ENCODE measurements around the gene NUP214.

NUP214 gene

GRCh38 chr9:131181091-131181681 lies 55.8 kb downstream of the NUP214 start (continued):
- TF ChIP-seq ZNF704 (tag by site-specific recombination; IDR thresholded peaks at IDR 0.05) (no peak), GLI2 (tag by site-specific recombination; IDR thresholded peaks at IDR 0.05; ENCODE audit: borderline replicate concordance, low read depth) (no peak), BCL11B (tag by site-specific recombination; IDR thresholded peaks at IDR 0.05; ENCODE audit: low read depth) (no peak), ZNF449 (tag by site-specific recombination; IDR thresholded peaks at IDR 0.05) (no peak), ATF2 (tag by site-specific recombination; IDR thresholded peaks at IDR 0.05; ENCODE audit: low read depth) (no peak), ZNF544 (tag by site-specific recombination; IDR thresholded peaks at IDR 0.05) (no peak)

- Histone ChIP-seq H3K36me3 (ENCODE audit: control insufficient read depth in 2 of 2, insufficient read depth in 1 of 2, low read length in 2 of 2) (peaks cover 0 to 61% of the 10 kb centered on the region in 2 experiments; a peak in 1 of 3 replicates), H3K4me1 (ENCODE audit: control insufficient read depth, insufficient read depth, low read length) (no peaks in the 10 kb centered on the region), H3K9me3 (ENCODE audit: control insufficient read depth, insufficient read depth, low read depth, low read length) (no peaks in the 10 kb centered on the region), H3K27ac (ENCODE audit: extremely low read depth, low read depth, low read length) (no peak overlapping the region), H3K4me3 (ENCODE audit: low read depth, low read length) (no peak overlapping the region)
- TF ChIP-seq AEBP2 (tag by site-specific recombination; IDR thresholded peaks at IDR 0.05; ENCODE audit: borderline replicate concordance) (no peak), ZBTB10 (tag by site-specific recombination; IDR thresholded peaks at IDR 0.05) (no peak), ZFP69B (tag by site-specific recombination; IDR thresholded peaks at IDR 0.05) (no peak), ZNF112 (tag by site-specific recombination; IDR thresholded peaks at IDR 0.05) (no peak), ZNF777 (tag by site-specific recombination; IDR thresholded peaks at IDR 0.05; ENCODE audit: borderline replicate concordance) (no peak), REST (tag by site-specific recombination; IDR thresholded peaks at IDR 0.05) (no peak)
- ChIA-PET POLR2A (no interaction called here), CTCF (interaction anchor here (0.6 to 2.2 kb wide), 5 partner anchors 8 to 267 kb away, joined by 3 to 9 read pairs (median 3); no protein-coding TSS in a partner anchor)
Measured at GRCh38 chr9:131185924-131186323, 60.5 kb downstream of the NUP214 start.
